GM23248 (cell line): ENCODE results near the gene PPP6R3. TPM values are rescaled to one million over a fixed set of nuclear protein-coding genes. Genes with fewer than 3 reads are reported as not detected.

Experiments
- DNase-seq: peaks from one replicate; pipeline ENCODE4 v3.0.0-alpha.2; 2015
- H2AFZ ChIP-seq: fragments of 200-600 bp; sonication (generic); 2 replicates; pipeline ENCODE4 v1.6.1; 2016; ENCODE audit warnings: antibody characterized with exemption
- H3F3A ChIP-seq: fragments of 200-600 bp; sonication (generic); 2 replicates; pipeline ENCODE4 v1.6.1; 2016; ENCODE audit warnings: mild to moderate bottlenecking, antibody characterized with exemption, mixed run types; ENCODE audit not compliant: insufficient read depth
- H3K27ac ChIP-seq: fragments of 200-600 bp; sonication (generic); 2 replicates; pipeline ENCODE4 v1.5.1; 2016; ENCODE audit warnings: mild to moderate bottlenecking
- H3K27me3 ChIP-seq: fragments of 200-600 bp; sonication (generic); replicated peaks from 2 replicates; pipeline ENCODE4 v1.6.1; 2016; ENCODE audit warnings: mild to moderate bottlenecking; ENCODE audit not compliant: insufficient read depth
- H3K36me3 ChIP-seq: fragments of 200-600 bp; sonication (generic); 2 replicates; pipeline ENCODE4 v1.6.1; 2016; ENCODE audit warnings: low read depth, mild to moderate bottlenecking
- H3K4me1 ChIP-seq: fragments of 200-600 bp; sonication (generic); 2 replicates; pipeline ENCODE4 v1.6.1; 2016; ENCODE audit warnings: mild to moderate bottlenecking; ENCODE audit not compliant: insufficient read depth
- H3K4me2 ChIP-seq: fragments of 200-600 bp; sonication (generic); one replicate; pipeline ENCODE4 v1.6.1; 2016; ENCODE audit warnings: mild to moderate bottlenecking; ENCODE audit not compliant: unreplicated experiment
- H3K4me3 ChIP-seq: fragments of 200-600 bp; sonication (generic); 2 replicates; pipeline ENCODE4 v1.5.1; 2016; ENCODE audit warnings: mild to moderate bottlenecking
- H3K79me2 ChIP-seq: fragments of 200-600 bp; sonication (generic); 2 replicates; pipeline ENCODE4 v1.6.1; 2016; ENCODE audit warnings: mild to moderate bottlenecking; ENCODE audit not compliant: insufficient read depth
- H3K9ac ChIP-seq: fragments of 200-600 bp; sonication (generic); 2 replicates; pipeline ENCODE4 v1.6.1; 2016; ENCODE audit warnings: mild to moderate bottlenecking
- H3K9me2 ChIP-seq: fragments of 200-600 bp; sonication (generic); 2 replicates; pipeline ENCODE4 v1.6.1; 2016; ENCODE audit warnings: mixed run types, mild to moderate bottlenecking, moderate library complexity; ENCODE audit not compliant: insufficient read depth
- H3K9me3 ChIP-seq: fragments of 200-600 bp; sonication (generic); one replicate; pipeline ENCODE4 v1.6.1; 2017; ENCODE audit warnings: low read depth
- H4K20me1 ChIP-seq: fragments of 200-600 bp; sonication (generic); 2 replicates; pipeline ENCODE4 v1.6.0; 2016; ENCODE audit not compliant: insufficient read depth
- EZH2 ChIP-seq: fragments of 200-600 bp; sonication (generic); IDR thresholded peaks from 2 replicates; pipeline ENCODE4 v1.6.1; 2018; ENCODE audit warnings: antibody characterized with exemption, mild to moderate bottlenecking; ENCODE audit not compliant: insufficient read depth, poor library complexity, severe bottlenecking
- EZH2phosphoT487 ChIP-seq: fragments of 200-600 bp; sonication (generic); IDR thresholded peaks from 2 replicates; pipeline ENCODE4 v1.6.1; 2018; ENCODE audit warnings: antibody characterized with exemption, moderate library complexity, mild to moderate bottlenecking, low read depth; ENCODE audit not compliant: insufficient read depth
- WGBS, 2 experiments: methylation state at CpG; one replicate each; pipeline ENCODE4 v1.1.6; 2015 to 2017; ENCODE audit warnings: low lambda C conversion rate in 2 of 2, low coverage in 1 of 2; ENCODE audit errors: missing lambda C conversion rate in 2 of 2; 5-methylcytosine and 5-hydroxymethylcytosine counted together
- in situ Hi-C: fragments of 300-500 bp; cut with MboI; formaldehyde crosslinking; loops from 2 replicates; pipeline ENCODE4 v1.15.0; 2020
- polyA plus RNA-seq: library from polyadenylated mRNA; unstranded; fragments of >200 nt; fragmentation: Nextera tagmentation; extraction: Ambion mirVana; gene quantifications from 2 replicates; pipeline ENCODE4 v1.2.1, GENCODE V29; 2016
- total RNA-seq: library from RNA; depleted of rRNA; stranded (reverse); fragments of >200 nt; shearing (Covaris generic); gene quantifications from 2 replicates; pipeline ENCODE4 v1.2.3, GENCODE V29; 2014

PPP6R3 gene
- total and polyA plus RNA-seq, 2 experiments from 2014 or later: 47.5 to 96.0 TPM

- Histone ChIP-seq H3K4me2 (no peak overlapping the region), H3K4me1 (no peaks in the 10 kb centered on the region), H3K27me3 (no peaks in the 10 kb centered on the region), H3K4me3 (no peak overlapping the region), H3K36me3 (no peaks in the 10 kb centered on the region), H4K20me1 (no peaks in the 10 kb centered on the region), H3K9me2 (no peaks in the 10 kb centered on the region), H3K9ac (no peak overlapping the region), H3K27ac (no peak overlapping the region), H3K79me2 (no peaks in the 10 kb centered on the region), H2AFZ (no peak overlapping the region), H3F3A (no peaks in the 10 kb centered on the region), H3K9me3 (no peaks in the 10 kb centered on the region)
- DNase-seq: no peak
- 90 to 91% methylated on average over 11 of the region's 11 CpGs for WGBS, 2 experiments
- in situ Hi-C loops: loop anchor here (10.0 kb wide), 1 partner anchor 185 kb away; no protein-coding TSS in a partner anchor
- TF ChIP-seq EZH2phosphoT487 (no peak), EZH2 (no peak)
Observed at GRCh38 chr11:68449951-68450350, 10.6 kb upstream of the PPP6R3 start.

- H2AFZ ChIP-seq: no peak overlapping the region
- no peaks in the 10 kb centered on the region for H3K9me2 ChIP-seq
- WGBS, 2 experiments: 84 to 86% methylated on average over 8 of the region's 8 CpGs
- no peaks in the 10 kb centered on the region for H3K27me3 ChIP-seq
- no peaks in the 10 kb centered on the region for H3K79me2 ChIP-seq
- H4K20me1 ChIP-seq: no peaks in the 10 kb centered on the region
- DNase-seq: no peak
- H3F3A ChIP-seq: no peaks in the 10 kb centered on the region
- no peak overlapping the region for H3K9ac ChIP-seq
- no peaks in the 10 kb centered on the region for H3K4me1 ChIP-seq
- H3K9me3 ChIP-seq: no peaks in the 10 kb centered on the region
- no peaks in the 10 kb centered on the region for H3K36me3 ChIP-seq
- H3K4me3 ChIP-seq: no peak overlapping the region
- TF ChIP-seq EZH2phosphoT487 (no peak), EZH2 (no peak)
- in situ Hi-C loops: loop anchor here (10.0 kb wide), 1 partner anchor 186 kb away; no protein-coding TSS in a partner anchor
- no peak overlapping the region for H3K4me2 ChIP-seq
- no peak overlapping the region for H3K27ac ChIP-seq
Observed at GRCh38 chr11:68450711-68451110, 9.8 kb upstream of the PPP6R3 start.

GRCh38 chr11:68454767-68455166 lies 5.8 kb upstream of the PPP6R3 start:
- Histone ChIP-seq H3K79me2 (no peaks in the 10 kb centered on the region), H4K20me1 (no peaks in the 10 kb centered on the region), H3F3A (no peaks in the 10 kb centered on the region), H3K4me3 (no peak overlapping the region), H3K4me2 (no peak overlapping the region), H3K4me1 (no peaks in the 10 kb centered on the region), H2AFZ (no peak overlapping the region), H3K9ac (no peak overlapping the region), H3K9me2 (no peaks in the 10 kb centered on the region), H3K27ac (no peak overlapping the region), H3K27me3 (no peaks in the 10 kb centered on the region), H3K9me3 (no peaks in the 10 kb centered on the region), H3K36me3 (no peaks in the 10 kb centered on the region)
- WGBS, 2 experiments: 68 to 69% methylated on average over 7 to 8 of the region's 8 CpGs
- no peak for DNase-seq
- TF ChIP-seq EZH2phosphoT487 (no peak), EZH2 (no peak)
- in situ Hi-C loops: loop anchor here (10.0 kb wide), 1 partner anchor 190 kb away; no protein-coding TSS in a partner anchor

- H3K4me2 ChIP-seq: no peak overlapping the region
- no peak for DNase-seq
- no peaks in the 10 kb centered on the region for H4K20me1 ChIP-seq
- no peak for TF ChIP-seq EZH2phosphoT487
- no peak for TF ChIP-seq EZH2
- no peaks in the 10 kb centered on the region for H3K36me3 ChIP-seq
- no peaks in the 10 kb centered on the region for H3K27me3 ChIP-seq
- H3K9me2 ChIP-seq: no peaks in the 10 kb centered on the region
- H3K79me2 ChIP-seq: no peaks in the 10 kb centered on the region
- H3K4me3 ChIP-seq: no peak overlapping the region
- H3K9me3 ChIP-seq: no peaks in the 10 kb centered on the region
- in situ Hi-C loops: loop anchor here (10.0 kb wide), 1 partner anchor 191 kb away; no protein-coding TSS in a partner anchor
- no peaks in the 10 kb centered on the region for H3K4me1 ChIP-seq
- WGBS, 2 experiments: 28 to 44% methylated on average over 8 of the region's 8 CpGs
- H3F3A ChIP-seq: no peaks in the 10 kb centered on the region
- H3K27ac ChIP-seq: no peak overlapping the region
- H3K9ac ChIP-seq: no peak overlapping the region
- H2AFZ ChIP-seq: no peak overlapping the region
Observed at GRCh38 chr11:68455485-68455884, 5.1 kb upstream of the PPP6R3 start.
